ENCODE measurements around the gene TMEM203.

DNA sequence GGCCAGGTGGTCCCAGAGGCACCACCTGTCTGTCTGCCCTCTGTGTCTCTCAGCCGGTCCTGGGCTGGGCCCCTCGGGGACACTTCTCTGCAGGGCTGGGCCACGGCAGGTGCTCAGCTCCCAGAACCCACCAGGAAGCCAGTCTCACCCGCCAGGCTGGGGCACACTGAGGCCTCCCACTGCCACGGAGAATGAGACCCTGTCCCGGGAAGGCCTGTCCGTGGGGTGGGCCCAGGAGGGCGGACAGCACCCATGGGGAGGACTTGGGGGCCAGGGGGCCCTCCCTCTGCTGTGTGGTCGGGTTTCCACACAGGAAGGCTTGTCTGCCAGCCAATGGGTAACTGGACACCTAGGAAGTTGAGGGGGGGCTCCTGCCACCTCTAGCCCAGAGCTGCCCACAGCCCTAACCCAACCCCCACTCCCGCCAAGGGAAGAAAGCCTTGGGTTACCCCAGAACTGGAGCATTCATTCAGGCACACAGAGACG is 31.5 kb upstream of the TMEM203 start:
- TF ChIP-seq, protein P1, sequence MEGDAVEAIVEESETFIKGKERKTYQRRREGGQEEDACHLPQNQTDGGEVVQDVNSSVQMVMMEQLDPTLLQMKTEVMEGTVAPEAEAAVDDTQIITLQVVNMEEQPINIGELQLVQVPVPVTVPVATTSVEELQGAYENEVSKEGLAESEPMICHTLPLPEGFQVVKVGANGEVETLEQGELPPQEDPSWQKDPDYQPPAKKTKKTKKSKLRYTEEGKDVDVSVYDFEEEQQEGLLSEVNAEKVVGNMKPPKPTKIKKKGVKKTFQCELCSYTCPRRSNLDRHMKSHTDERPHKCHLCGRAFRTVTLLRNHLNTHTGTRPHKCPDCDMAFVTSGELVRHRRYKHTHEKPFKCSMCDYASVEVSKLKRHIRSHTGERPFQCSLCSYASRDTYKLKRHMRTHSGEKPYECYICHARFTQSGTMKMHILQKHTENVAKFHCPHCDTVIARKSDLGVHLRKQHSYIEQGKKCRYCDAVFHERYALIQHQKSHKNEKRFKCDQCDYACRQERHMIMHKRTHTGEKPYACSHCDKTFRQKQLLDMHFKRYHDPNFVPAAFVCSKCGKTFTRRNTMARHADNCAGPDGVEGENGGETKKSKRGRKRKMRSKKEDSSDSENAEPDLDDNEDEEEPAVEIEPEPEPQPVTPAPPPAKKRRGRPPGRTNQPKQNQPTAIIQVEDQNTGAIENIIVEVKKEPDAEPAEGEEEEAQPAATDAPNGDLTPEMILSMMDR (optimal IDR thresholded peaks at IDR 0.05 in 1 of 3, IDR thresholded peaks at IDR 0.05 in 1 of 3, conservative IDR thresholded peaks at IDR 0.05 in 1 of 3; ENCODE audit: extremely low read depth in 1 of 3, insufficient read depth in 2 of 3, low read length in 3 of 3), result no peak
- no peak for TF ChIP-seq EZH2 (IDR thresholded peaks at IDR 0.05; ENCODE audit: low read length)

Data from keratinocyte (primary cell).